Esophagus (tissue), 2 donors: ENCODE measurements around the gene TP73. TPM values are rescaled to one million over a fixed set of nuclear protein-coding genes. Genes with fewer than 3 reads are reported as not detected.

Experiments used
- H3K27ac ChIP-seq, 2 donors: one replicate each; pipeline ENCODE4 v1.5.1; 2013; ENCODE audit warnings: low read depth in 2 of 2, mild to moderate bottlenecking in 2 of 2, inconsistent platforms in 1 of 2, low read length in 1 of 2, moderate library complexity in 1 of 2
- H3K27me3 ChIP-seq, 2 donors: one replicate each; pipeline ENCODE4 v1.6.1; 2013; ENCODE audit warnings: low read length in 2 of 2, control low read depth in 1 of 2, mild to moderate bottlenecking in 1 of 2; ENCODE audit not compliant: insufficient read depth in 2 of 2, control insufficient read depth in 1 of 2
- H3K36me3 ChIP-seq, 2 donors: one replicate each; pipeline ENCODE4 v1.6.1; 2013; ENCODE audit warnings: low read length in 1 of 2; ENCODE audit not compliant: control insufficient read depth in 2 of 2, insufficient read depth in 2 of 2
- H3K4me1 ChIP-seq, 2 donors: one replicate each; pipeline ENCODE4 v1.6.1; 2013; ENCODE audit warnings: low read length in 1 of 2; ENCODE audit not compliant: control insufficient read depth in 2 of 2, insufficient read depth in 2 of 2
- H3K4me3 ChIP-seq, 2 donors: one replicate each; pipeline ENCODE4 v1.5.1; 2013; ENCODE audit warnings: low read length in 2 of 2, mild to moderate bottlenecking in 2 of 2, low read depth in 1 of 2, moderate library complexity in 1 of 2
- H3K9me3 ChIP-seq, 2 donors: one replicate each; pipeline ENCODE4 v1.6.1; 2013; ENCODE audit warnings: mild to moderate bottlenecking in 2 of 2, low read depth in 1 of 2, low read length in 1 of 2, moderate library complexity in 1 of 2; ENCODE audit not compliant: control insufficient read depth in 2 of 2, insufficient read depth in 1 of 2
- WGBS, 2 donors: extraction: QIAGEN DNeasy Blood & Tissue Kit; methylation state at CpG; one replicate each; pipeline ENCODE4 v1.1.7; 2013; 5-methylcytosine and 5-hydroxymethylcytosine counted together
- polyA plus RNA-seq, 2 donors: library from polyadenylated mRNA; stranded (reverse); fragments of 200-250 nt; gene quantifications; one replicate each; pipeline ENCODE4 v1.2.3, GENCODE V29; 2013
- donor health status: healthy with polysubstance abuse.
- donor health status: Bipolar disorder and iron deficiency.

TP73 gene
- polyA plus RNA-seq, 2 donors: 3.5 to 6.0 TPM

DNA sequence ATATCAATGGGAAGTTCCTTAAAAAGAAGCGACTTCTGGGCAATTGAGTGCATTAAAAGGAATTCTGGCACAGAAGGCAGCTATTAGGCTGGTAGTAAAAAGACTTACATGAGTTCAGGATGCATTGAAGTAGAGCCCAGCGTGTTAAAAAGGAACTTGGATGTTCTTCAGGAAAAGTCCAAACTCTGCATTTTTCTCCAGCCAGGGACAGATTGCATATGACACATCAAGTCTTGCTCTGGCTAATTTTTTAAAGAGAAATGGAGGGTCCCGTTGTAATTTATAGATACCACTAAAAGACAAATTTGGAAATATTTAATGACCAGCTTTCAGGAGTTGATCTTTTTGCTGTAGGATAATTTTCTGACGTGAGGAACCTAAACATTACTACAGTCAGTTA, 26.3 kb upstream of the TP73 start:
- Histone ChIP-seq H3K4me3 (peak overlapping the region in 1 of 2 donors; percentile 91), H3K27ac (peak overlapping the region in 1 of 2 donors; percentile 86)

DNA sequence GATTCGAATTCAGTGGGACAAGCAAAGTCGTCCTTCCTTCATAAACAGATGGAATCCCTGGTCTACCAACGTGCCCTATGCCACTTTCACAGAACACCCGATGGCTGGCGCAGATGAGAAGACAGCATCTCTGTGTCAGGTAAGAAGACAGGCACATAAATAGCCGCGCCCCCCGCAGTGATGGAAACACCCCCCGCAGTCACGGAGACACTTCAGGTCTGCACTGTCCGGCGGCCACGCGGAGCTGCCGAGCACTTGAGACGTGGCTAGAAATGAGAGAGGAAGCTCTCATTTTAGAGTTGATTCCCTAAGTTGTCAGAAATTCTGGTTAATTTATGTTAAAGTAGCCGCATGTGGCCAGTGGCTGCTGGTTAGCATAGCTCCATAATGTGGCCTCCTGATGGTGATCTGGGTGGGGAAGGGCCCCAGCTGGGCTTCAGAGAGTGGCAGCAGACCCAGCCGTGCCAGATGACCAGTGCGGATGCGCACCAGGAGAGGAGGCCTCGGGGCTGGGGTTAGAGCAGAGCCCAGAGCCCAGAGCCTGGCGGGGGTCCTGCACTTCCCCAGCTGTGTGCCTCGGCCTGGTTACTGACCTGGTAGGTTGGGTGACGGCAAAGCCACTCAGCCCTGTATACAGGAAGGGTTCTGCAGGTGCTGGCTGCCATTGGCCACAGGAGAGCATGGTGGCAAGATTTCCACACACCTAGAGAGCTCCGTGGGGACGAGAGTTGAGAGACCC, 24.6 kb upstream of the TP73 start:
- H3K4me1 ChIP-seq: peaks cover 0 to 21% of the 10 kb centered on the region in 2 donors
- 91 to 92% methylated on average over 26 of the region's 26 CpGs for WGBS, 2 donors
- H3K36me3 ChIP-seq: peaks cover 8 to 27% of the 10 kb centered on the region in 2 donors
- H3K4me3 ChIP-seq: no peak overlapping the region
- H3K9me3 ChIP-seq: no peaks in the 10 kb centered on the region
- H3K27ac ChIP-seq: no peak overlapping the region
- no peaks in the 10 kb centered on the region for H3K27me3 ChIP-seq

More for the DNA sequence above, 26.3 kb upstream of the TP73 start:
- peaks cover 0 to 14% of the 10 kb centered on the region in 2 donors for H3K4me1 ChIP-seq
- no peaks in the 10 kb centered on the region for H3K9me3 ChIP-seq
- no peaks in the 10 kb centered on the region for H3K27me3 ChIP-seq
- peaks cover 8 to 21% of the 10 kb centered on the region in 2 donors for H3K36me3 ChIP-seq
- 82 to 83% methylated on average over 4 of the region's 4 CpGs for WGBS, 2 donors

DNA sequence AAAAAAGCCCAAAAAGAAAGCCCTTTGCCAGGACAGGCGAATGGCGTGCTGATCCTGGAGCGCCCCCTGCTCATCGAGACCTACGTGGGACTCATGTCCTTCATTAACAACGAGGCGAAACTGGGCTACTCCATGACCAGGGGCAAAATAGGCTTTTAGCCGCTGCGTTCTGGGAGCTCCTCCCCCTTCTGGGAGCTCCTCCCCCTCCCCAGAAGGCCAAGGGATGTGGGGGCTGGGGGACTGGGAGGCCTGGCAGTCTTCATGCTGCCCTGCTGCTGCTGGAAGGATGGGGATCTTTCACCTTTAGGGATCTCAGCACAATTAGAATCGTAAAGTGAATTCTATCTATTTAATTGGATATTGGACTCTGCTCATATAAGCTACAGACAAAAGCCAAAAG, 23.9 kb upstream of the TP73 start:
- 87% methylated on average over 10 of the region's 10 CpGs for WGBS, 2 donors
- Histone ChIP-seq H3K27me3 (no peaks in the 10 kb centered on the region), H3K9me3 (no peaks in the 10 kb centered on the region), H3K36me3 (peaks cover 12 to 32% of the 10 kb centered on the region in 2 donors), H3K27ac (no peak overlapping the region), H3K4me3 (no peak overlapping the region), H3K4me1 (peaks cover 0 to 18% of the 10 kb centered on the region in 2 donors)

DNA sequence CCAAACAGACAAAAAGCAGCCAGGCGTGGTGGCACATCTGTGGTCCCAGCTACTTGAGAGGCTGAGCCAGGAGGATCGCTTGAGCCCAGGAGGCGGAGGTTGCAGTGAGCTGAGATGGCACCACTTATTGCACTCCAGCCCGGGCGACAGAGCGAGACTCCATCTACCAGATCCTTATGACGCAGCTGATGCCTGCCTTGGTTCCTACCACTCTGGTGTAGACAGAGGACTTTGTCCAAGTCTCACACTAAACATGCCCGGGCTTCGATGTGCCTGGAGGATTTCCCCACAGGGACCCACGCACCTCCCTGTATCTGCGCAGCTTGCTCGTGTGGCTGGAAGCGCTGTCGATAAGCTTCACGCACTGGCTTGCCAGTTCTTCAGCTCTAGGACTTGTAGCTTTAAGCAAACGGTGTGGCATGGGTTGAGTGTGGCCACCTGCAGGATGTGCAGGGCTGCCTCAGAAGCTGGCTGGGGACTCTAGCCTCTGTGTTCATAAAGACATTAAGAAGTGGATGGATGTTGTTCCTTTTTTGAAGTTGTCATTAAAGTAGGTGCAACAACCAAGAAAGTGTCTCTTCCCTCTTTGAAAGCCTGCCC, 22.7 kb upstream of the TP73 start:
- H3K4me3 ChIP-seq: no peak overlapping the region
- no peak overlapping the region for H3K27ac ChIP-seq
- no peaks in the 10 kb centered on the region for H3K9me3 ChIP-seq
- no peaks in the 10 kb centered on the region for H3K27me3 ChIP-seq
- 90 to 92% methylated on average over 16 of the region's 16 CpGs for WGBS, 2 donors
- H3K36me3 ChIP-seq: peaks cover 12 to 42% of the 10 kb centered on the region in 2 donors
- H3K4me1 ChIP-seq: peaks cover 0 to 11% of the 10 kb centered on the region in 2 donors

DNA sequence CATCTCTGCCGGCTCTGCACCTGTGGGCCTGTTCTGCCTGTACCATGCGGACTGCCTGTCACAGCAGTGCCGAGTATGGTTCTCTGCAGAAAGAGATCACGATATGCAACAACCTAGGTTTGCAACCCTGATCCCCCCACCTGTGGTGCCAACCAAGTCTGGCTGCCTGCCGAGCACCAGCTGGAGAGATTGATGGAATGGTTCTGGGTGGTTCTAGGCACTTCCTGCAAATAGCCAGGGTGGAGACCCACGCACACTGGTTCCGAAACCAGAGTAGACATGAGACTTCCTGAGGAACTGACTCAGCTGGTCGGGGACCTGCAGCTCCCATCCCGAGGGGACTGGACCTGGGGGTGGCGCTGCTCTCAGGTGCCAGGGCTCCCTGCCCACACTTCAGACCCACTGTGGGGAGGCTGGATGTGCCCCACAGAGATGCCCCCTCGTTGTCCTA, 22.1 kb upstream of the TP73 start:
- peaks cover 0 to 11% of the 10 kb centered on the region in 2 donors for H3K4me1 ChIP-seq
- no peaks in the 10 kb centered on the region for H3K9me3 ChIP-seq
- no peak overlapping the region for H3K4me3 ChIP-seq
- H3K36me3 ChIP-seq: peaks cover 12 to 47% of the 10 kb centered on the region in 2 donors
- no peak overlapping the region for H3K27ac ChIP-seq
- WGBS, 2 donors: 69 to 80% methylated on average over 11 of the region's 11 CpGs
- H3K27me3 ChIP-seq: no peaks in the 10 kb centered on the region

DNA sequence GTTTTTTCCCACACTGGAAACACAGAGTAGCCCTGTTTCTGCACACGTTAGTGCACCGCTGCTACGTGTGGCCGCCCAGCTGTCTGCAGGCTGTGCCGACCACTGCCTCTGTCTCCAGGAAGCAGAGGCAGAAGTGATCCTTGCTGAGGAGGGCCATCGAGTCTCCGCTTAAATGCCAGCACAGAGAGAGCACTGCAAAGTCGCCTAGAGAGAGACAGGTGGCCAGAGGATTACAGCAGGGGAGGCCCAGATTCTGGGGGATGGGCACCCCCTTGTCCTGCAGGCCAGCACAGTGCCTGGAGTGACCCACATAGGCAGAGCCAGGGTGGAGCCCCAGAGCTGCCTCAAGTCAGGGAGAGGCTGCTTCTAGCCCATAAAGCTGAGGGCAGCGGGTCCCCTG, 21.4 kb upstream of the TP73 start:
- Histone ChIP-seq H3K27ac (no peak overlapping the region), H3K4me3 (no peak overlapping the region), H3K4me1 (peaks cover 0 to 7% of the 10 kb centered on the region in 2 donors), H3K36me3 (peaks cover 12 to 51% of the 10 kb centered on the region in 2 donors), H3K9me3 (no peaks in the 10 kb centered on the region), H3K27me3 (no peaks in the 10 kb centered on the region)
- WGBS, 2 donors: 81 to 90% methylated on average over 9 of the region's 9 CpGs

DNA sequence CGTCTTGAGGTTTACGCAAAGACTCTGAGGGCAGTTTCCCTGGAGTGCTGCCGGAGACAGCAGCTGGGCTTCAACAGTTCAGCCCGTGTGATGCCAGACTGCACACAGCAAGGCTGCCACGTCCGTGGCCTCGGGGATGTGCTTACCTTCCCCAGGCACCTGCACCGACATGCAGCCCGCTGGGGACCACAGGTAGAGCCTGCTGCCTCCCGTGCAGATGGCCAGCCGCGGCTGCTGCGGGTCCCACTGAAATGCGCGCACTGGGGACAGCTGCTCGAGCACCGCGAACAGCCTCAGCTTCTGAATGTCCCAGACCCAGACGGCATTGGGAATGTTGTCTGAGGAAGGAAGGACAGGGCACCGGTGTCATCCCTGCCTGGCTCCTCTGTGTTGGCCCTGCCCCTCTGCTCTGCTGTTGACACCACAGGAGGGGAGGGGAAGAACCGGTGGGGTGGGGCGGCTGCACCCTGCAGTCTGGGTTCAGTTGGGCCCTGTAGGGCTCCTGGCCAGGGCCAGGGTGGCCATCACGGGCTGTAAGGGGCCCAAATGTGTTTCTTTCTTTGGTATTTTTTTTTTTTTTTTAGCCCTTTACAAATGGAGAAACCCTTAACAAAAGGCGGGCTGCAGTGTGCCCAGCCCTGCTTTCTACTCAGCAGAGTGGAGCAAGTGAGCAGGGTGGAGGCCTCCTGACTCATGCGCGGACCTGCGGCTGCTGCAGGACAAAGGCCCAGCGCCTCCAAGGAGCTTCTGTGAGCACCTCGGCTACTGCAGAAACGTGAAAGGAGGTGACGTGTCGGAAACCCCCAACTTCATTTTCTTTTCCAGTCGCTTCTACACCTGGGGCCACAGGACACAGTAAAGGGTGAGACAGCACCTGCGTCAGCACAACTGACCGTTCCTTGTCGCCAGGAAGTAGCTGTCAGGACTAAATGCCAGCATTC, 20.7 kb upstream of the TP73 start:
- H3K9me3 ChIP-seq: no peaks in the 10 kb centered on the region
- no peak overlapping the region for H3K4me3 ChIP-seq
- H3K27me3 ChIP-seq: no peaks in the 10 kb centered on the region
- H3K27ac ChIP-seq: peak overlapping the region; percentile 22 to 44
- peaks cover 0 to 7% of the 10 kb centered on the region in 2 donors for H3K4me1 ChIP-seq
- WGBS, 2 donors: 62 to 77% methylated on average over 36 of the region's 36 CpGs
- peaks cover 12 to 57% of the 10 kb centered on the region in 2 donors for H3K36me3 ChIP-seq

DNA sequence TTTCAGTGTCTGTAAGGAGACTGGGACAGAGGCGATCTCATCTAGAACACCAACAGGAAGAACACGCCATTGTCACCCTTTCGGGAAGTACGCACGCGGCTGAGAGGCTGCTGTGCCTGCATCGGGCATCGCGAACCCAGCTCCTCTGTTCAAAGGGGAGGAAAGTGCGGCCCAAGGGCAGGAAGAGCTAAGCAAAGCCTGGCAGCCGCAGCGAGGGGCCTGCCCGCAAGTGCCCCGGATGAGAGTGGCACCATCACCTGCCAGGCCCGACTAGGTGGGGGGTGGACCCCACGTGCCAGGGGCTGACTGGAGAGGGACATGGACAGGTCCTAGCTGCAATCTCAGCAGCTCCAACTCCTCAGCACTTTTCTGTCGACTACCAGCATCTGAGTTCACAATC, 20.0 kb upstream of the TP73 start:
- Histone ChIP-seq H3K4me1 (peaks cover 0 to 7% of the 10 kb centered on the region in 2 donors), H3K27ac (peak overlapping the region; percentile 11 to 14), H3K9me3 (no peaks in the 10 kb centered on the region), H3K27me3 (no peaks in the 10 kb centered on the region), H3K4me3 (no peak overlapping the region), H3K36me3 (peaks cover 12 to 63% of the 10 kb centered on the region in 2 donors)
- 87 to 92% methylated on average over 16 to 17 of the region's 17 CpGs for WGBS, 2 donors

DNA sequence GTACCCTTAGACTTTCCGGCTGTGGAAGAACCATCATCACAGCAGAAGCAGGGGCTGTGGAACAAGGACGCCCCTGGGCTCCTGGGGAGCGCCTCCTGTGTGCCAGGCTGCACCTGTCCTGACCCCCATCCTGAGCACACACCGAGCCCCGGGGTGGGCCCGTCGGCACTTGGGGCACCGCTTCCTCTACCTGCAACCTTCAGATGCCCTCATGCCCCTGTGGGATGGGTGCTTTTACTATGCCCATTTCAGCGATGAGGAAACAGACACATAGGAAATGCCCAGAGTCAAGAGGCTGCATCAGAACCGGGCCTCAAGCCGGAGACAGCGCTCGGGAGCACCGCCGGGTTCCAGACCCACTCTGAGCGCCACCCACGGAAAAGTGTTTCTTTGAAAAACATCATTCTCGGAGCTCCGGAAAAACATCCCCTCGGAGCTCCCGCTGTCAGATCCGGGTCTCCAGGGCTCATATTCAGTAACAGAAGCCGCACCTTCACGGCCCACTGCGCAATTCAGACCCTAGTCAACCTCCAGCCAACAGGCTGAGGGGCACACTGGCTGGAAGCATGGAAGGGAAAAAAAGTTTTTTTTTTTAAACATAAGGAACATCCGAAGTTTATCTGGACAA, 19.5 kb upstream of the TP73 start:
- Histone ChIP-seq H3K9me3 (no peaks in the 10 kb centered on the region), H3K27ac (no peak overlapping the region), H3K4me1 (peaks cover 0 to 7% of the 10 kb centered on the region in 2 donors), H3K27me3 (no peaks in the 10 kb centered on the region), H3K36me3 (peaks cover 12 to 59% of the 10 kb centered on the region in 2 donors), H3K4me3 (no peak overlapping the region)
- 94% methylated on average over 26 of the region's 26 CpGs for WGBS, 2 donors
